Measurements from ENCODE around the gene MSX1.

MSX1 gene

DNA sequence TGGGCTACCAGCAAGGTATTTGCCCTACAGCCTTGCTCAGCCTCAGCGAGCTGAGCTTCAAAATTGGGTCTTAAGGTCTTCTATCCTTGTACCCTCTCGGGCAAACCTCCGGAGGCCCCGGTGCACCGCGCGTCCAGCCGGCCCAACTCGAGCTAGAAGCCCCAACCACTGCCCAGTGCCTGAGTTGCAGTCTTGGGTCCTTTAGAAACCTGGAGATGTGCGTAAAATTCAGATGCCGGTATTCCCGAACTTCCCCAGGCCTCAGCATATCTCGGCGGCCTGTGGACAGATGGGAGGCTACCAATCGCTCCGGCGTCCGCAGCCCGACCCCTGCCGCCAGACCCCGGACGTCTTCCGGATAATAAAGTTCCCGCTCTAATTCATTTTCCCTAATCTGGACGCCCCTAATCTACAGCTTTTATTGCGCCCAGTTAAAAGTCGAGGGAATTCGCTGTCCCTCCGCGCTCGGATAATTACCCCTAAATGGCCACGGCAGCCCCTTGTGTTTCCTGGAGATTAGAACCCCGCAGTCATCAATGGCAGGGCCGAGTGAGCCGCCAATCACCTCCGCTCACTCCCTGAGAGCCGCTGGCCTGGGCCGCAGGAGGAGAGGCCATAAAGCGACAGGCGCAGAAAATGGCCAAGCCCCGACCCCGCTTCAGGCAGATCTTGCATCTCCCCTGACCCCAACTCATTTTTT is 1.5 kb upstream of the MSX1 start:
- DNase-seq (ENCODE audit: low read depth, low spot score), result no peak

DNA sequence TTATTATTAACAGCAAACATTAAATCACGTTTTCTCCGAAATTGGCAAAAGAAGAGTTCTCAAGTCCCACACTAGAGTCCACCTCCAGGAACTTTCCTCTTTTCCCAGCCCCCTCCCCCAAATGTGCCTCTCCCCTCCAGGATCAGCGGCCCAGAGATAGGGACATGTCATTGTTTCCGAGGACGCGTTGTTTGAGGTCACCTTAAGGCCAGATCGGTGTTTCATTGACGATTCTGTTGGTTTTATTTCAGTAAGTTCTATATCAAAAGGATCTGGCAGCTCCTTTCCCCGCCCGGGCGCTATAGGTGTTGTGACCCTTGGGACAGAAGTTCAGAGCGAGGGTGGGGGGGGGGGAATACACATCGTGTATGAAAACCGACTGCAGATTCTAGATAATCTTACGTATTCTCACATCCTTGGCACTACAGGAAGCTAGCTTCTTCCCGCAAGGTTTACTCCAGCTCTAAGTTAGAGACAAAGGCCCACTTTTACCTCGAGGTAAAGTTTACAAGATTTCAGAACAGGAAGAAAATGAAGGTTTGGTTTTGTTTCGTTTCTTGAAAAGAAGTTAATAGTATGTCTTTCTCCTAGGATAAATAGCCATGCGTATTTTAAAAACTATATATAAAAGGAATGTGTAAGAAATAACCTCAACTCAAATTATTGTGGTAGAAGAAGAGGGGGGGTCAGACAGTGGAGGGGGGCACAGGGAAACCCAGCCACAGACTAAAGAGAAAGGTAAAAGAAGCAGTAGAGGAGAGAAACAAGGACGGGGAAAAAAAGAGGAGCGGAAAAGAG is 739 bp upstream of the MSX1 start:
- DNase-seq (ENCODE audit: low read depth, low spot score), result no peak

- DNase-seq (ENCODE audit: low read depth, low spot score), result no peak
These were observed 534 bp downstream of the MSX1 start for GRCh38 chr4:4859799-4860599.

GRCh38 chr4:4860600-4861389 is 1.3 kb downstream of the MSX1 start:
- no peak for DNase-seq (ENCODE audit: low read depth, low spot score)

- DNase-seq (ENCODE audit: low read depth, low spot score), result no peak
These were observed 2.0 kb downstream of the MSX1 start for GRCh38 chr4:4861390-4862018.

DNA sequence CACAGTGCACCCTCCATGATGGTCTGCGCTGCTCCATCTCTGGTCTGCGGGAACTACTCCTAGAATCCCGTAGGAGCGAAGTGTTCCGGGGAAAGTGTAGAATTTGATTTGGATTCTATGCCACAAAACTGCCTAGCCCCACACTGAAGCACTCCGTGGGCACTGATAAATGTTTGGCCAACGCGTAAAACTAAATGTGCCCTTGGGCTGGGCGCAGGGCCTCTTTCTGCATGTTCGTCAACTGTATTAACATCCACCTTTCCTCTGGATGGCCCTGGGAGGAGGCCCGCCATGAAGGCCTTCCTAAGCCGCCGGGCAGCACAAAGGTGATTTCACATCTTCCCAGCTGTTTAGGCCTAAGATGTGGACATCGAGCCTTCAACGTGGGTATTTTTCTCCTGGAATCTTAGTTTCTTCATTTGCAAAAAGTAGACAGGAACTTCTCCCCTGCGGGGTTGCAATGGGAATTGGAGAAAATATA is 2.6 kb downstream of the MSX1 start:
- DNase-seq (ENCODE audit: low read depth, low spot score), result no peak

DNA sequence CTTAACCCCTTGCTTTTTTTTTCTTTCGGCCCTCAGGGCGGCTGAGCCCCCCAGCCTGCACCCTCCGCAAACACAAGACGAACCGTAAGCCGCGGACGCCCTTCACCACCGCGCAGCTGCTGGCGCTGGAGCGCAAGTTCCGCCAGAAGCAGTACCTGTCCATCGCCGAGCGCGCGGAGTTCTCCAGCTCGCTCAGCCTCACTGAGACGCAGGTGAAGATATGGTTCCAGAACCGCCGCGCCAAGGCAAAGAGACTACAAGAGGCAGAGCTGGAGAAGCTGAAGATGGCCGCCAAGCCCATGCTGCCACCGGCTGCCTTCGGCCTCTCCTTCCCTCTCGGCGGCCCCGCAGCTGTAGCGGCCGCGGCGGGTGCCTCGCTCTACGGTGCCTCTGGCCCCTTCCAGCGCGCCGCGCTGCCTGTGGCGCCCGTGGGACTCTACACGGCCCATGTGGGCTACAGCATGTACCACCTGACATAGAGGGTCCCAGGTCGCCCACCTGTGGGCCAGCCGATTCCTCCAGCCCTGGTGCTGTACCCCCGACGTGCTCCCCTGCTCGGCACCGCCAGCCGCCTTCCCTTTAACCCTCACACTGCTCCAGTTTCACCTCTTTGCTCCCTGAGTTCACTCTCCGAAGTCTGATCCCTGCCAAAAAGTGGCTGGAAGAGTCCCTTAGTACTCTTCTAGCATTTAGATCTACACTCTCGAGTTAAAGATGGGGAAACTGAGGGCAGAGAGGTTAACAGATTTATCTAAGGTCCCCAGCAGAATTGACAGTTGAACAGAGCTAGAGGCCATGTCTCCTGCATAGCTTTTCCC is 3.4 kb downstream of the MSX1 start:
- DNase-seq (ENCODE audit: low read depth, low spot score), result no peak

DNA sequence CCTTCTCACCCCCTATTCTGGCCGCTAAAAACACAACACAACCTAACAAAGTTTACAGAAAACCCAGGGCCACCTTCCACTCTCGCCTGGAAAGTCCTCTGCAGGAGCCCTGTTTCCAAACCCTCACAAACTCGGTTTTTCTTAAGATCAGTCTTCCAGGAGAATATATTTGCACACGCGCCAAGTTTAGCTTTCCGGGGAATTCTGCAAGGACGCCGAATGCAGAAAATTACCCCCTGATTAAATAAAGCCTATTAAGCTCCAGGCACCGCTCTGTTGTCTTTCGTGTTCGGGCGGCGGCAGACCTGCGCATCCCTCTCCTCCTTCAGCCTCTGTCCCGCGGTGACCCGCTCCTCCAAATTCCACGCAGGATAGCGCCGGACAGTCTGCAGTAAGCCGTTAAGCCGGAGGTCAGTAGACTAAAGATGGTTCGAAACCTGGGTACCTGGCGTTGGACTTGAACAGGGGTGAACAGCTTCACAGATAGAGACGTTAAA is 5.0 kb downstream of the MSX1 start:
- no peak for DNase-seq (ENCODE audit: low read depth, low spot score)

GRCh38 chr4:4864940-4865704 is 5.7 kb downstream of the MSX1 start:
- DNase-seq (ENCODE audit: low read depth, low spot score), result no peak

DNA sequence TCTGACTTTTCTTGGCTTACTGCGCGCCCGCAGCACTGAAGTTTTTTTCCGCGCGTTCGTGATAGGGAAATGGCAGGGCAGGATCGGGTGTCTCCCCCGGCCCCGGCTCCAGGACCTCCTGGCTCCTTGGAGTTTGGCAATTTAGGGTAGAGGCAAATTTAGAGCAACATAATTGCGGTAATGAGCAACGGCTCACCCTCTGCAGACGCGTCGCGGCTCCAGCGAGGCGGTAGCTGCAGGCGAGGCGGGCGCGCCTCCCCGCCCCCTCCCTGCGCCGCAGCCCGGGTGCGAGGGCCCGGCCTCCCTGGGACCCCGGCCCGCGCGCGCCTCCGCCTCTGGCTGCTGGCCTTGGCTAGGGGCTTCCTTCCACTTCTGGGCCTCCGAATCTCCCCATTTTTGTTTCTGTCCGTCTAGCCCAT is 6.2 kb downstream of the MSX1 start:
- DNase-seq (ENCODE audit: low read depth, low spot score), result no peak

DNA sequence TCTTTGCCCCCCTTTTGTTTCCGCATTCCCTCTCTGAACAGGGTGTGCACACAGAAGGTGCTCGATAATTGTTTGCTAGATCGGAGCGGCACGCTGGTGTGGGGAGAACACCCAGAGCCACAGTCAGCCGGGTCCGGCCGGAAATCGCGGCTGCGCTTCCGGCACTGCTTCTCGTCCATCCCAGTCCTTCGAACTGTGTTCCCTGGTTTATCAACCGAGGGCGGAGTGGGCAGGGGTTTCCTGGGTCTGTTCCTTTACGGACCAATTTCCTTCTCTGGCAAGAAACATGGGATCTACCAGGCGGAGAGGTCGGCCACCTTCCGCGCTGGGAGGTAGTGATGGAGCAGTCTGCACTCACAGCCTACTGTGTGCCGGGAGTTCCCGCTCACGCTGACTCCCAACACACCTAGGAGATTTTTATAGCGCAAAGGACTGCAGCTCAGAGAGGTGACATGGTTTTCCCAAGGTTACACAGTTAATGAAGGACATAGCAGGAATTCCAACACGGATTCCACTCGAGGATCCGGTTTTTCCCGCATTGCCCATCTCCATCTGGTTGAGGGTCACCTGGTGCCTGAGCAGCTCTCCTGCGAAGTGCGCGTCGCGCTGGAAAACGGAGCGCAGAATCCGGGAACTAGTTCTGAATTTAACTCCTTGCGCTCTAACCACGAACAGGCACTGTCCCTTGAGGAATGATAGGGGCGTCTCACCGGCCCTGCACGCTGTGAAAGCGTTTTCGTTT is 6.8 kb downstream of the MSX1 start:
- no peak for DNase-seq (ENCODE audit: low read depth, low spot score)

GRCh38 chr4:4866866-4867374 is 7.5 kb downstream of the MSX1 start:
- no peak for DNase-seq (ENCODE audit: low read depth, low spot score)

DNA sequence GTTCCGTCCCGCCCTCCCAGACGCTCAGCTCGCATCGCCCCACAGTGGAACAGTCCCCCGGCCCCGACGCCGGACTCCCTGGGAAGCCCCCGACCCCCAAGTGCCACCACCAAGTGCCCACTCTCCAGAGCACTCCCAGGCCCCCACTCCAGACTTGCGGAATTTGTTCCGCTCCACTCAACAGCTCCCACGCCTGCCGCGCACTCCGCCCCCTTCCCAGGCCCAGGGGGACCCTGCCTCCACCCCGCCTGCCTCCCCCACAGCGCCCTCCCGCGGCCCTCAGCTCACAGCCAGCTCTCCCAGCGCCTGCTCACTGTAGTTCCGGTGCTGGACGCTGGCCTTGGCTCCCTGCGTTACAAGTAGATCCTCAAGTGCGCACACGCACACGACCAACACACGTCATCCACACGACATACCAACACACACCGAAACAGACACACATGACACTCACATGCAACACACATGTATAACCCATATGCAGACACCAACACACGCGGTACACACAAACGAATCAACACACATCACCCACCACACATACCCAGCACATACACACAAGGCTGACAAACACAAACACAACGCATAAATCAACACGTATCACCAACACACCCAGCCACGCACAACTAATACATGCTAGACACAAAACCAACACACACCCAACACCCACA is 8.0 kb downstream of the MSX1 start:
- DNase-seq (ENCODE audit: low read depth, low spot score), result no peak

DNA sequence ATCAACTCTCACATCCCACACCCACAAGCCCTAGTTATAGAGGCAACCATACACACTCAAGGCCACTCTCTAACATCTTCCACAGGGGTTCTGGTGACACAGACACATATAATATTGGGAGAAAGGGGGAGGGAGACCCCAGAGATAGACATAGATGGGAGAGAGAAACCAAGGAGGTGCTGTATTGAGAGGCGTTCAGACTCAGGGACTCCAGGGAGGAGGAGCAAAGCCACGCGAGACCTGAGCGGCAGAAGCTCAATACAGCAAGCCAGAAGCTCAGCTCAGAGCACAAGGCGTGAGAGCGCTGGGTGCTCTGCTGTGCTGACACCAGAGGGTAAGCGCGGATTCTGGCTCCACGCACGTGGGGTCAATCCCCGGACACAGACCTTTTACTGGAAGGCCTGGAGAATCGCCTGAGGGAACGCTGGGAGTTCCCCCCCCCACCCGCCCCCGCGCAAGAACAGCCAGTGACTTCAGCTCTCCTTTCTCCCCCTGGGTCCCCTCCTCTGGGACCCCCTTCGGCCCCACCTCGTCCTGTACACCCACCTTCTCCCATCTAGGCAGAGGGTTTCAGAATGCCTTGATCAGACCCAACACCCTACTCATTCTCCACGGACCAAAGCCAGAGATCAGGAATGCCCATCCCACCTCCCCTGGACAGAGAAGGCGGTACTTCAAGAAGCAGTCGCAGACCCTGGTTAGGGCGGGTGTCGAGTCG is 8.7 kb downstream of the MSX1 start:
- no peak for DNase-seq (ENCODE audit: low read depth, low spot score)

- DNase-seq (ENCODE audit: low read depth, low spot score), result no peak
These were observed 9.6 kb downstream of the MSX1 start for GRCh38 chr4:4868758-4869723.

Measured in iPS DF 19.7 (cell line).